Esophagus muscularis mucosa (tissue), 4 donors: ENCODE data around the gene GPX7. TPM values are rescaled to one million over a fixed set of nuclear protein-coding genes. Genes with fewer than 3 reads are reported as not detected.
A peak's percentile ranks its signal among the peaks of the same experiment; 100 is the strongest.

Experiments
- DNase-seq: peaks from one replicate; pipeline ENCODE4 v3.0.0-alpha.2; 2017; ENCODE audit errors: extremely low spot score
- H3K27ac ChIP-seq, 4 donors: fragments of 200-600 bp; sonication (generic); replicated peaks in 1 of 4; 1 replicate in 3 of 4; 2 replicates in 1 of 4; pipeline ENCODE4 v1.5.1; 2016 to 2019; ENCODE audit warnings: mild to moderate bottlenecking in 1 of 4
- H3K27me3 ChIP-seq, 4 donors: fragments of 200-600 bp; sonication (generic); one replicate each; pipeline versions ENCODE4 v1.5.1 to v1.6.0; 2016 to 2019
- H3K36me3 ChIP-seq, 4 donors: fragments of 200-600 bp; sonication (generic); one replicate each; pipeline ENCODE4 v1.5.1; 2016 to 2019
- H3K4me1 ChIP-seq, 4 donors: fragments of 200-600 bp; sonication (generic); one replicate each; pipeline ENCODE4 v1.5.1; 2016 to 2019
- H3K4me3 ChIP-seq, 4 donors: fragments of 200-600 bp; sonication (generic); 1 replicate in 2 of 4; 2 replicates in 2 of 4; pipeline ENCODE4 v1.5.1; 2016 to 2019; ENCODE audit warnings: mild to moderate bottlenecking in 4 of 4, moderate library complexity in 1 of 4
- H3K9me3 ChIP-seq, 4 donors: fragments of 200-600 bp; sonication (generic); 1 replicate in 3 of 4; 2 replicates in 1 of 4; pipeline ENCODE4 v1.5.1; 2016 to 2019
- CTCF ChIP-seq, 3 experiments: fragments of 200-600 bp in 2 of 3; fragments of 450-650 bp in 1 of 3; sonication (generic) in 2 of 3; IDR thresholded peaks; one replicate each; pipeline ENCODE4 v1.5.1; 2017 to 2019; ENCODE audit warnings: antibody characterized with exemption in 3 of 3, mild to moderate bottlenecking in 2 of 3, moderate library complexity in 1 of 3
- EP300 ChIP-seq: sonication (generic); formaldehyde crosslinking; IDR thresholded peaks from one replicate; pipeline ENCODE4 v1.6.1; 2017; ENCODE audit warnings: antibody characterized with exemption
- POLR2A ChIP-seq: fragments of 450-650 bp; IDR thresholded peaks from one replicate; pipeline ENCODE4 v1.6.1; 2017; ENCODE audit warnings: antibody characterized with exemption, moderate library complexity, mild to moderate bottlenecking, low read depth
- POLR2AphosphoS5 ChIP-seq, 2 donors: sonication (generic); formaldehyde crosslinking; IDR thresholded peaks; one replicate each; pipeline ENCODE4 v1.6.1; 2017; ENCODE audit warnings: antibody characterized with exemption in 2 of 2
- WGBS: methylation state at CpG from one replicate; pipeline ENCODE4 v1.1.5; 2018; 5-methylcytosine and 5-hydroxymethylcytosine counted together
- intact Hi-C: fragments of 100-400 bp; cut with DNase I; formaldehyde crosslinking; loops from one replicate; pipeline ENCODE4 v1.15.1; 2023
- total RNA-seq, 4 donors: library from RNA; depleted of rRNA; stranded (reverse); fragments of >200 nt; gene quantifications; one replicate each; pipeline versions ENCODE4 v1.1.0 to v1.2.1, GENCODE V29; 2016

GPX7 gene
- total RNA-seq, 4 donors from 2014 or later: 9.3 to 17.3 (median 16.4) TPM

- TF ChIP-seq EP300: no peak
- H3K9me3 ChIP-seq: no peaks in the 10 kb centered on the region
- DNase-seq: no peak
- no peaks in the 10 kb centered on the region for H3K36me3 ChIP-seq
- H3K4me3 ChIP-seq: no peak overlapping the region
- peaks cover 10 to 32% (median 29%) of the 10 kb centered on the region in 4 donors for H3K4me1 ChIP-seq
- 35% methylated on average over 3 of the region's 3 CpGs for WGBS
- H3K27me3 ChIP-seq: no peaks in the 10 kb centered on the region
- intact Hi-C loops: loop anchor here (5.0 to 10.0 kb wide), 2 partner anchors 48 to 130 kb away; partner anchors contain the start of gene GPX7
- H3K27ac ChIP-seq: peak overlapping the region in 1 of 4 donors; percentile 90
These were observed 47.4 kb upstream of the GPX7 start for GRCh38 chr1:52554756-52555155.

GRCh38 chr1:52556641-52557360 lies 45.4 kb upstream of the GPX7 start:
- intact Hi-C loops: loop anchor here (10.0 kb wide), 1 partner anchor 128 kb away; no protein-coding TSS in a partner anchor
- TF ChIP-seq EP300 (no peak), POLR2A (no peak), CTCF (IDR thresholded peaks at IDR 0.05) (no peak), POLR2AphosphoS5 (IDR thresholded peaks at IDR 0.05) (no peak)
- H3K4me1 ChIP-seq: peaks cover 10 to 14% (median 12%) of the 10 kb centered on the region in 4 donors
- no peak overlapping the region for H3K4me3 ChIP-seq
- H3K27me3 ChIP-seq: peaks cover 0 to 1% (median 0%) of the 10 kb centered on the region in 4 donors
- 80% methylated on average over 4 of the region's 4 CpGs for WGBS
- no peaks in the 10 kb centered on the region for H3K36me3 ChIP-seq
- H3K9me3 ChIP-seq: no peaks in the 10 kb centered on the region
- DNase-seq: no peak
- no peak overlapping the region for H3K27ac ChIP-seq

- TF ChIP-seq CTCF (IDR thresholded peaks at IDR 0.05) (no peak), EP300 (no peak), POLR2A (no peak), POLR2AphosphoS5 (IDR thresholded peaks at IDR 0.05) (no peak)
- Histone ChIP-seq H3K9me3 (no peaks in the 10 kb centered on the region), H3K27me3 (peaks cover 0 to 8% (median 0%) of the 10 kb centered on the region in 4 donors), H3K4me1 (peaks cover 6 to 10% (median 8%) of the 10 kb centered on the region in 4 donors), H3K27ac (no peak overlapping the region), H3K4me3 (no peak overlapping the region), H3K36me3 (no peaks in the 10 kb centered on the region)
- intact Hi-C loops: loop anchor here (10.0 kb wide), 1 partner anchor 126 kb away; no protein-coding TSS in a partner anchor
- DNase-seq: no peak
- 77% methylated on average over 2 of the region's 2 CpGs for WGBS
These were observed 43.2 kb upstream of the GPX7 start for GRCh38 chr1:52558941-52559340.

- intact Hi-C loops: loop anchor here (10.0 kb wide), 1 partner anchor 125 kb away; no protein-coding TSS in a partner anchor
- H3K4me3 ChIP-seq: no peak overlapping the region
- no peak for TF ChIP-seq EP300
- TF ChIP-seq CTCF (IDR thresholded peaks at IDR 0.05): no peak
- no peak for TF ChIP-seq POLR2AphosphoS5 (IDR thresholded peaks at IDR 0.05)
- TF ChIP-seq POLR2A: no peak
- H3K27me3 ChIP-seq: peaks cover 0 to 8% (median 0%) of the 10 kb centered on the region in 4 donors
- DNase-seq: no peak
- no peak overlapping the region for H3K27ac ChIP-seq
- no peaks in the 10 kb centered on the region for H3K36me3 ChIP-seq
- 81% methylated on average over 2 of the region's 2 CpGs for WGBS
- H3K4me1 ChIP-seq: peaks cover 0 to under 1% (median 0%) of the 10 kb centered on the region in 4 donors
- H3K9me3 ChIP-seq: no peaks in the 10 kb centered on the region
These were observed 42.3 kb upstream of the GPX7 start for GRCh38 chr1:52559875-52560274.

GRCh38 chr1:52562766-52563165 lies 39.4 kb upstream of the GPX7 start:
- TF ChIP-seq POLR2AphosphoS5 (IDR thresholded peaks at IDR 0.05) (no peak), POLR2A (no peak), EP300 (no peak), CTCF (IDR thresholded peaks at IDR 0.05) (no peak)
- Histone ChIP-seq H3K4me1 (no peaks in the 10 kb centered on the region), H3K36me3 (no peaks in the 10 kb centered on the region), H3K27ac (no peak overlapping the region), H3K4me3 (no peak overlapping the region), H3K9me3 (no peaks in the 10 kb centered on the region), H3K27me3 (peaks cover 0 to 8% (median 0%) of the 10 kb centered on the region in 4 donors)
- WGBS: 93% methylated on average over 3 of the region's 3 CpGs
- intact Hi-C loops: no loop called here
- no peak for DNase-seq
